GM10266 (cell line): ENCODE results near the gene MROH8.

Source experiments
- DNase-seq: peaks from one replicate; pipeline ENCODE4 v3.0.0; 2012; ENCODE audit errors: extremely low spot score
- CTCF ChIP-seq: IDR thresholded peaks from 2 replicates; pipeline ENCODE4 v1.5.1; 2012; ENCODE audit warnings: mild to moderate bottlenecking, low read depth; ENCODE audit not compliant: control insufficient read depth, insufficient read depth; ENCODE audit errors: missing control alignments

MROH8 gene

GRCh38 chr20:37111926-37112455 lies 67.4 kb downstream of the MROH8 start:
- no peak for TF ChIP-seq CTCF
- no peak for DNase-seq

GRCh38 chr20:37108676-37109075 lies 70.7 kb downstream of the MROH8 start:
- no peak for DNase-seq
- no peak for TF ChIP-seq CTCF

GRCh38 chr20:37102571-37102970 lies 76.8 kb downstream of the MROH8 start:
- no peak for DNase-seq
- TF ChIP-seq CTCF: no peak

GRCh38 chr20:37096415-37097041 lies 82.8 kb downstream of the MROH8 start:
- DNase-seq: no peak
- no peak for TF ChIP-seq CTCF

GRCh38 chr20:37095599-37096414 lies 83.5 kb downstream of the MROH8 start, which contains the start of gene RBL1:
RBL1 (minus strand) TSS chr20:37095997; CDS start chr20:37095928, 69 bp downstream.
- peak; percentile 83 for DNase-seq
- TF ChIP-seq CTCF: peak; percentile 33

GRCh38 chr20:37095108-37095598 lies 84.2 kb downstream of the MROH8 start:
- DNase-seq: peak; percentile 41
- no peak for TF ChIP-seq CTCF

- TF ChIP-seq CTCF: no peak
- no peak for DNase-seq
These were observed 88.9 kb downstream of the MROH8 start for GRCh38 chr20:37090407-37090806.
